GM11168 (cell line): Measurements from ENCODE around the gene C10orf95.
"Not testable (repeated sequence)": the region's sequence is repeated elsewhere in the genome, so short reads cannot be mapped to it uniquely, and the experiment has no call there.

Experiments used
- in situ Hi-C: fragments of 300-500 bp; cut with MboI; formaldehyde crosslinking; loops from one replicate; pipeline ENCODE4 v1.12.0; 2022; ENCODE audit warnings: low sequenced_read_pairs; ENCODE audit not compliant: unreplicated experiment

C10orf95 gene

GRCh38 chr10:102451105-102451969 is at the start of gene C10orf95:
Gene C10orf95 (minus strand): TSS chr10:102451543. CDS start chr10:102451093, 450 bp downstream.
- in situ Hi-C loops: no loop called here

GRCh38 chr10:102500686-102501085 is 49.3 kb upstream of the C10orf95 start:
- in situ Hi-C loops: not testable (repeated sequence)

GRCh38 chr10:102499356-102499755 is 48.0 kb upstream of the C10orf95 start:
- in situ Hi-C loops: loop anchor here (5.0 kb wide), 1 partner anchor 88 kb away; no protein-coding TSS in a partner anchor

- in situ Hi-C loops: loop anchor here (5.0 kb wide), 1 partner anchor 90 kb away; no protein-coding TSS in a partner anchor
Measured at GRCh38 chr10:102497545-102497944, 46.2 kb upstream of the C10orf95 start.

GRCh38 chr10:102493771-102494170 is 42.4 kb upstream of the C10orf95 start:
- in situ Hi-C loops: no loop called here

- in situ Hi-C loops: no loop called here
Measured at GRCh38 chr10:102492983-102493382, 41.6 kb upstream of the C10orf95 start.

- in situ Hi-C loops: no loop called here
Measured at GRCh38 chr10:102492344-102492939, 41.1 kb upstream of the C10orf95 start.

- in situ Hi-C loops: no loop called here
Measured at GRCh38 chr10:102491136-102491535, 39.8 kb upstream of the C10orf95 start.

GRCh38 chr10:102485093-102485784 is 33.9 kb upstream of the C10orf95 start:
- in situ Hi-C loops: no loop called here

GRCh38 chr10:102484021-102484420 is 32.7 kb upstream of the C10orf95 start:
- in situ Hi-C loops: no loop called here

- in situ Hi-C loops: no loop called here
Measured at GRCh38 chr10:102480396-102480795, 29.1 kb upstream of the C10orf95 start.

- in situ Hi-C loops: no loop called here
Measured at GRCh38 chr10:102479651-102480050, 28.3 kb upstream of the C10orf95 start.

GRCh38 chr10:102476466-102477141 is 25.3 kb upstream of the C10orf95 start:
- in situ Hi-C loops: no loop called here

- in situ Hi-C loops: no loop called here
Measured at GRCh38 chr10:102475451-102476040, 24.2 kb upstream of the C10orf95 start.

- in situ Hi-C loops: no loop called here
Measured at GRCh38 chr10:102473445-102474331, 22.3 kb upstream of the C10orf95 start.

GRCh38 chr10:102470579-102471546 is 19.5 kb upstream of the C10orf95 start:
- in situ Hi-C loops: no loop called here

- in situ Hi-C loops: no loop called here
Measured at GRCh38 chr10:102468683-102469082, 17.3 kb upstream of the C10orf95 start.

GRCh38 chr10:102467971-102468438 is 16.7 kb upstream of the C10orf95 start:
- in situ Hi-C loops: no loop called here
